Liver (tissue), 9 donors: Measurements from ENCODE around the gene HIGD1A. TPM values are rescaled to one million over a fixed set of nuclear protein-coding genes. Genes with fewer than 3 reads are reported as not detected.

Source experiments
- DNase-seq: peaks from one replicate; pipeline ENCODE4 v3.0.0-alpha.2; 2017; ENCODE audit warnings: low spot score
- H3K27ac ChIP-seq, 2 donors: one replicate each; pipeline ENCODE4 v1.7.0; 2013; ENCODE audit warnings: inconsistent platforms in 2 of 2, low read length in 2 of 2, control low read depth in 1 of 2, low read depth in 1 of 2, mild to moderate bottlenecking in 1 of 2
- H3K27me3 ChIP-seq, 4 donors: one replicate each; pipeline versions ENCODE4 v1.6.1 to v1.7.0; 2013; ENCODE audit warnings: low read length in 3 of 4, inconsistent platforms in 1 of 4, mild to moderate bottlenecking in 1 of 4, moderate library complexity in 1 of 4; ENCODE audit not compliant: control insufficient read depth in 4 of 4, insufficient read depth in 4 of 4
- H3K36me3 ChIP-seq, 4 donors: one replicate each; pipeline versions ENCODE4 v1.6.1 to v1.7.0; 2013; ENCODE audit warnings: low read length in 3 of 4, mild to moderate bottlenecking in 3 of 4, low read depth in 1 of 4, moderate library complexity in 1 of 4; ENCODE audit not compliant: control insufficient read depth in 4 of 4, insufficient read depth in 3 of 4
- H3K4me1 ChIP-seq, 4 donors: one replicate each; pipeline versions ENCODE4 v1.6.1 to v1.7.0; 2013; ENCODE audit warnings: low read length in 3 of 4, mild to moderate bottlenecking in 3 of 4, moderate library complexity in 1 of 4; ENCODE audit not compliant: control insufficient read depth in 4 of 4, insufficient read depth in 4 of 4
- H3K4me3 ChIP-seq, 3 donors: one replicate each; pipeline versions ENCODE4 v1.6.1 to v1.7.0; 2013; ENCODE audit warnings: low read length in 3 of 3, control low read depth in 1 of 3, low read depth in 1 of 3, mild to moderate bottlenecking in 1 of 3
- H3K9ac ChIP-seq, 2 donors: one replicate each; pipeline ENCODE4 v1.7.0; 2013; ENCODE audit warnings: low read length in 2 of 2, mild to moderate bottlenecking in 2 of 2, moderate library complexity in 2 of 2, control low read depth in 1 of 2, low read depth in 1 of 2
- H3K9me3 ChIP-seq, 4 donors: one replicate each; pipeline versions ENCODE4 v1.6.1 to v1.7.0; 2013; ENCODE audit warnings: low read length in 3 of 4; ENCODE audit not compliant: control insufficient read depth in 4 of 4
- ATF3 ChIP-seq: IDR thresholded peaks from 2 replicates; pipeline ENCODE4 v1.6.1; 2016; ENCODE audit warnings: antibody characterized with exemption
- CTCF ChIP-seq: fragments of 150-350 bp; IDR thresholded peaks from 2 replicates; pipeline ENCODE4 v1.5.1; 2017; ENCODE audit warnings: improper control_type of control experiment, low read depth, low read length; ENCODE audit not compliant: missing input control
- FOXA1 ChIP-seq: IDR thresholded peaks from 2 replicates; pipeline ENCODE4 v1.6.1; 2016; ENCODE audit warnings: antibody characterized with exemption
- GABPA ChIP-seq, 2 donors: IDR thresholded peaks in 1 of 2; conservative IDR thresholded peaks in 1 of 2; 2 replicates each; pipeline ENCODE4 v1.6.1; 2016; ENCODE audit warnings: antibody characterized with exemption in 2 of 2, mild to moderate bottlenecking in 1 of 2, moderate library complexity in 1 of 2
- HNF4A ChIP-seq, 2 donors: conservative IDR thresholded peaks; 2 replicates each; pipeline ENCODE4 v1.6.1; 2016; ENCODE audit warnings: antibody characterized with exemption in 2 of 2, mild to moderate bottlenecking in 2 of 2
- RAD21 ChIP-seq, 2 donors: IDR thresholded peaks; 2 replicates each; pipeline ENCODE4 v1.6.1; 2016; ENCODE audit warnings: antibody characterized with exemption in 2 of 2, mild to moderate bottlenecking in 2 of 2
- RXRA ChIP-seq, 2 donors: IDR thresholded peaks; 2 replicates each; pipeline ENCODE4 v1.6.1; 2017 to 2018; ENCODE audit warnings: antibody characterized with exemption in 2 of 2, mild to moderate bottlenecking in 1 of 2
- SP1 ChIP-seq: IDR thresholded peaks from 2 replicates; pipeline ENCODE4 v1.6.1; 2018; ENCODE audit warnings: antibody characterized with exemption, mild to moderate bottlenecking
- ZBTB33 ChIP-seq: IDR thresholded peaks from 2 replicates; pipeline ENCODE4 v1.6.1; 2016; ENCODE audit warnings: antibody characterized with exemption
- WGBS: extraction: QIAGEN DNeasy Blood & Tissue Kit; methylation state at CpG from one replicate; pipeline ENCODE4 v1.1.7; 2013; 5-methylcytosine and 5-hydroxymethylcytosine counted together
- polyA plus RNA-seq, 2 donors: library from polyadenylated mRNA; stranded (reverse) in 1 of 2; unstranded in 1 of 2; fragments of 200-250 nt in 1 of 2; fragments of >200 nt in 1 of 2; fragmentation: Nextera tagmentation in 1 of 2; extraction: Ambion mirVana in 1 of 2; gene quantifications; one replicate each; pipeline versions ENCODE4 v1.2.1 to v1.2.3, GENCODE V29; 2013 to 2015
- total RNA-seq, 2 donors: library from RNA; depleted of rRNA; stranded (reverse); fragments of >200 nt; gene quantifications; one replicate each; pipeline ENCODE4 v1.2.3, GENCODE V29; 2014
- donor health status: healthy.
- donor health status: healthy.
- donor health status: healthy.
- donor health status: healthy.
- donor health status: healthy.

The HIGD1A gene
- total and polyA plus RNA-seq, 4 donors = 117 to 256 (median 245) TPM

GRCh38 chr3:42786631-42787030 is 17.7 kb downstream of the HIGD1A start:
- Histone ChIP-seq H3K4me1 (peaks cover 6 to 35% (median 21%) of the 10 kb centered on the region in 4 donors), H3K36me3 (peaks cover 1 to 14% (median 6%) of the 10 kb centered on the region in 4 donors), H3K9ac (peak overlapping the region in 1 of 2 donors; percentile 14), H3K27ac (no peak overlapping the region), H3K27me3 (no peaks in the 10 kb centered on the region), H3K9me3 (no peaks in the 10 kb centered on the region), H3K4me3 (no peak overlapping the region)
- 97% methylated on average over 2 of the region's 2 CpGs for WGBS
- DNase-seq = no peak
- TF ChIP-seq RXRA (IDR thresholded peaks at IDR 0.05) (peak in 1 of 2 donors; percentile 9), ATF3 (no peak)

GRCh38 chr3:42786212-42786611 is 18.1 kb downstream of the HIGD1A start:
- H3K36me3 ChIP-seq = peaks cover 1 to 14% (median 6%) of the 10 kb centered on the region in 4 donors
- no peaks in the 10 kb centered on the region for H3K9me3 ChIP-seq
- peak in 1 of 2 donors; percentile 12 for TF ChIP-seq RXRA (IDR thresholded peaks at IDR 0.05)
- TF ChIP-seq GABPA (IDR thresholded peaks at IDR 0.05 in 1 of 2, conservative IDR thresholded peaks at IDR 0.05 in 1 of 2) = no peak
- no peak for TF ChIP-seq ATF3
- TF ChIP-seq HNF4A (conservative IDR thresholded peaks at IDR 0.05) = no peak
- DNase-seq = no peak
- no peak overlapping the region for H3K4me3 ChIP-seq
- peak overlapping the region in 1 of 2 donors; percentile 14 for H3K9ac ChIP-seq
- H3K4me1 ChIP-seq = peaks cover 6 to 35% (median 24%) of the 10 kb centered on the region in 4 donors
- WGBS = 28% methylated on average over 1 of the region's 1 CpG
- H3K27me3 ChIP-seq = no peaks in the 10 kb centered on the region
- H3K27ac ChIP-seq = no peak overlapping the region

- no peak for DNase-seq
- Histone ChIP-seq H3K27ac (peak overlapping the region; percentile 70 to 73), H3K36me3 (peaks cover 0 to 7% (median 4%) of the 10 kb centered on the region in 4 donors), H3K4me3 (no peak overlapping the region), H3K27me3 (no peaks in the 10 kb centered on the region), H3K9ac (peak overlapping the region; percentile 36 to 47), H3K9me3 (no peaks in the 10 kb centered on the region), H3K4me1 (peaks cover 4 to 43% (median 37%) of the 10 kb centered on the region in 4 donors)
- WGBS = 60% methylated on average over 11 of the region's 11 CpGs
- TF ChIP-seq ZBTB33 (no peak), FOXA1 (no peak), RAD21 (IDR thresholded peaks at IDR 0.05) (peak; percentile 83 to 84), CTCF (peak; percentile 79), SP1 (no peak)
These were observed 23.2 kb downstream of the HIGD1A start for GRCh38 chr3:42780892-42781700.
